ENCODE measurements around the gene CYSTM1. TPM values are rescaled to one million over a fixed set of nuclear protein-coding genes. Genes with fewer than 3 reads are reported as not detected.

CYSTM1 gene
- total and polyA plus RNA-seq, 3 donors from 2014 or later, result 33.5 to 115 (median 43.6) TPM

DNA sequence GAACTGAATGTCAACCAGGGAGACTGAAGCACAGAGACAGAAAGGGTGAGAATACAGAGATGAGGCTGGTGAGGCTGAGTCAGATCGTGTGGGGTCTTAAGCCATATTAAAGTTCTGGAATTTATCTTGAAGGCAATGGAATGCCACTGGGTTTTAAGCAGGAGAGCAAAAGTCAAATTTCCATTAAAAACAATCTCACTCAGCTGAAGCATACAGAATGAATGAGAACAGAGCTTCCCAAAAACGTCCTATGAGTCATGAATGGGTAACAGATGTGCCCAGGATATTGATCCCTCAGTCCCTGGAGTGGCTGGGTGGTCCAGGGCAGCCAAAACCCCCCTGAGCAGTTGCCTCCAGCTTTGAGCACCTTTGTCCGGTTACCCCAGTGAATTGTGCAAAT is 83.0 kb downstream of the CYSTM1 start:
- intact Hi-C loops (cut with DNase I; ENCODE audit: low total_unique reads), result no loop called here
- H3K4me1 ChIP-seq, result peaks cover 15% of the 10 kb centered on the region
- TF ChIP-seq POLR2A (IDR thresholded peaks at IDR 0.05), result no peak
- TF ChIP-seq, protein P1, sequence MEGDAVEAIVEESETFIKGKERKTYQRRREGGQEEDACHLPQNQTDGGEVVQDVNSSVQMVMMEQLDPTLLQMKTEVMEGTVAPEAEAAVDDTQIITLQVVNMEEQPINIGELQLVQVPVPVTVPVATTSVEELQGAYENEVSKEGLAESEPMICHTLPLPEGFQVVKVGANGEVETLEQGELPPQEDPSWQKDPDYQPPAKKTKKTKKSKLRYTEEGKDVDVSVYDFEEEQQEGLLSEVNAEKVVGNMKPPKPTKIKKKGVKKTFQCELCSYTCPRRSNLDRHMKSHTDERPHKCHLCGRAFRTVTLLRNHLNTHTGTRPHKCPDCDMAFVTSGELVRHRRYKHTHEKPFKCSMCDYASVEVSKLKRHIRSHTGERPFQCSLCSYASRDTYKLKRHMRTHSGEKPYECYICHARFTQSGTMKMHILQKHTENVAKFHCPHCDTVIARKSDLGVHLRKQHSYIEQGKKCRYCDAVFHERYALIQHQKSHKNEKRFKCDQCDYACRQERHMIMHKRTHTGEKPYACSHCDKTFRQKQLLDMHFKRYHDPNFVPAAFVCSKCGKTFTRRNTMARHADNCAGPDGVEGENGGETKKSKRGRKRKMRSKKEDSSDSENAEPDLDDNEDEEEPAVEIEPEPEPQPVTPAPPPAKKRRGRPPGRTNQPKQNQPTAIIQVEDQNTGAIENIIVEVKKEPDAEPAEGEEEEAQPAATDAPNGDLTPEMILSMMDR (IDR thresholded peaks at IDR 0.05), result no peak
- no peaks in the 10 kb centered on the region for H3K9me3 ChIP-seq
- DNase-seq, result no peak
- H3K4me3 ChIP-seq, result no peak overlapping the region
- no peaks in the 10 kb centered on the region for H3K36me3 ChIP-seq (ENCODE audit: low read depth, missing control alignments)
- 77 to 81% methylated on average over 3 of the region's 3 CpGs for WGBS, 2 donors
- no peak overlapping the region for H3K27ac ChIP-seq
- H3K27me3 ChIP-seq, result no peaks in the 10 kb centered on the region

DNA sequence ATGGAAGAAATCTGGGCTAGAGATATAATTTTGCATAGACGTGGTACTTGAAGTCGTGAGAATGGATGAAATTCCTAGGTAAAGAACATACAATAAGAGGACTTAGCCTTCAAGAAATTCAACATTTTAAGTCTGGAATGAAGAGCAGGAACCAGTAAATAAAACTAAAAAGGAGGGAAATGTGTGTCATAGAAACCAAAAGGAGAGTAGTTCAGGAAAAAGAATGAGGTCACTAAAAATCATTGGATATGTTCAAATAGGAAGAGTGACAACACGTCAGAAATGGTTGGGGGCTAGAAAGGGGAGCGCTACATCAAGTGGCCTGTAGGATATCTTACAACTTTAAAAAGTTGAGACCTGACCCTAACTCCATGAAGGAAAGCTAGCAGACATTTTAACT is 83.9 kb downstream of the CYSTM1 start:
- 92 to 93% methylated on average over 4 of the region's 4 CpGs for WGBS, 2 donors
- peaks cover 15% of the 10 kb centered on the region for H3K4me1 ChIP-seq
- no peaks in the 10 kb centered on the region for H3K27me3 ChIP-seq
- no peak for TF ChIP-seq POLR2A (IDR thresholded peaks at IDR 0.05)
- TF ChIP-seq, protein P1 (IDR thresholded peaks at IDR 0.05), result no peak
- H3K36me3 ChIP-seq (ENCODE audit: low read depth, missing control alignments), result no peaks in the 10 kb centered on the region
- no peak for DNase-seq
- no peak overlapping the region for H3K27ac ChIP-seq
- intact Hi-C loops (cut with DNase I; ENCODE audit: low total_unique reads), result no loop called here
- H3K4me3 ChIP-seq, result no peak overlapping the region
- no peaks in the 10 kb centered on the region for H3K9me3 ChIP-seq

DNA sequence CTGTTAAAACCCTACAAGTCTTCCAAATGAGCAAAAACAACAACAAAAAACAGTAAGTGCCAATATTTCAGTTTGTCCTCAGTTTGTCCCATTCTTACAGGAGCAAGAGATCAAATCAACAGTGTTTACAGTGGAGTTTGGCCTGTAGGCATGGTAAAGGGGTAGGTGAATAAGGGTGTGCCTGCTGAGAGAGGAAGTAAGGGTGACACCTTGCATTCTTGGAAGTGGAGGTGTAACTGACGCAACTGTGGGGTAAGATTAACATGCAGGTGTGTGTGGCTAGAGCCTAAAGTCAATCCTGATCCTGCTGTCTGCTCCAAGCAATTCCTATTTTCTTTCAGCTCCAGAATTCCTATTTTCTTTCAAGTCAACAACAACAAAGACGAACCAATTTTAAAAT is 84.5 kb downstream of the CYSTM1 start:
- H3K36me3 ChIP-seq (ENCODE audit: low read depth, missing control alignments), result no peaks in the 10 kb centered on the region
- TF ChIP-seq, protein P1 (IDR thresholded peaks at IDR 0.05), result no peak
- no peak for TF ChIP-seq POLR2A (IDR thresholded peaks at IDR 0.05)
- 94 to 96% methylated on average over 2 of the region's 2 CpGs for WGBS, 2 donors
- no peaks in the 10 kb centered on the region for H3K27me3 ChIP-seq
- no peak for DNase-seq
- no peak overlapping the region for H3K4me3 ChIP-seq
- H3K4me1 ChIP-seq, result peaks cover 15% of the 10 kb centered on the region
- no peaks in the 10 kb centered on the region for H3K9me3 ChIP-seq
- intact Hi-C loops (cut with DNase I; ENCODE audit: low total_unique reads), result no loop called here
- no peak overlapping the region for H3K27ac ChIP-seq

DNA sequence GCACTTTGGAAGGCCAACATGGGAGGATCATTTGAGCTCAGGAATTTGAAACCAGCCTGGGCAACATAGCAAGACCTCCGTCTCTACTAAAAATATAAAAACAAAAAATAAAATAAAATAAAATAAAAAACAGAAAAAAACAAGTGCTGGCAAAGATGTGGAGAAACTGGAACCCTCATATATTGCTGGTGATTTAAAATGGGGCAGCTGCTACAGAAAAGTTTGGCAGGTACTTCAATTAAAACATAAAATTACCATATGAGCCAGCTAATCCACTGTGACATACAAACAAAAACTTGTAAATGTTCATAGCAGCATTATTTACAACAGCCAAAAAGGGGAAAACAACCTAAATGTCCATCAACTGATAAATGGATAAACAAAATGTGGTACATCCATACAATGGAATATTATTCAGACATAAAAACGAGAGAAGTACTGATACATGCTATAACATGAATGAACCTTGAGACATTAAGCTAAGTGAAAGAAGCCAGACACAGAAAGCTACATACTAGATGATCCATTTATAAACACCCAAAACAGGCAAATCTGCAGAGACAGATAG is 85.2 kb downstream of the CYSTM1 start:
- no peak for DNase-seq
- WGBS, 2 donors, result 93 to 98% methylated on average over 2 of the region's 2 CpGs
- no peak overlapping the region for H3K27ac ChIP-seq
- H3K4me3 ChIP-seq, result no peak overlapping the region
- H3K36me3 ChIP-seq (ENCODE audit: low read depth, missing control alignments), result no peaks in the 10 kb centered on the region
- H3K9me3 ChIP-seq, result no peaks in the 10 kb centered on the region
- no peaks in the 10 kb centered on the region for H3K27me3 ChIP-seq
- intact Hi-C loops (cut with DNase I; ENCODE audit: low total_unique reads), result no loop called here
- TF ChIP-seq POLR2A (IDR thresholded peaks at IDR 0.05), result no peak
- TF ChIP-seq, protein P1 (IDR thresholded peaks at IDR 0.05), result no peak
- H3K4me1 ChIP-seq, result peaks cover 15% of the 10 kb centered on the region
